PC-9 (cell line): Measurements from ENCODE around the gene KLK11.

Experiments used
- CTCF ChIP-seq: fragments of 200-600 bp; sonication (generic); conservative IDR thresholded peaks from 2 replicates; pipeline ENCODE4 v1.6.1; 2017; ENCODE audit warnings: mixed run types, antibody characterized with exemption, mild to moderate bottlenecking, moderate library complexity
- EZH2 ChIP-seq: fragments of 200-600 bp; sonication (generic); IDR thresholded peaks from 2 replicates; pipeline ENCODE4 v1.8.0; 2017; ENCODE audit warnings: antibody characterized with exemption, low read depth

DNA sequence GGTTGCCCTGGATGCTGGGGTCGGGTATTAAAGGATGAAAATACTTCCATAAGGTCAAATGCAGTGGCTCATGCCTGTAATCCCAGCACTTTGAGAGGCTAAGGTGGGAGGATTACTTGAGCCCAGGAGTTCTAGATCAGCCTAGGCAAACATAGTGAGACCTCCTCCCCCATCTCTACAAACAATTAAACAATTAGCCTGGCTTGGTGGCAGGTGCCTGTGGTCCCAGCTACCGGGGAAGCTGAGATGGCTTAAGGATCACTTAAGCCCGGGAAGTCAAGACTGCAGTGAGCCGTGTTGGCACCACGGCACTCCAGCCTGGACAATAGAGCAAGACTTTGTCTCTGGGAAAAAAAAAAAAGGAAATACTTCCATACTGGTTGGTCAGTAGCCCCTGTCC lies 1.5 kb downstream of the KLK11 start:
- TF ChIP-seq CTCF (no peak), EZH2 (no peak)
